H1 (cell line): ENCODE results near the gene MED1. TPM values are rescaled to one million over a fixed set of nuclear protein-coding genes. Genes with fewer than 3 reads are reported as not detected.

Experiments
- CTCF ChIA-PET: fragments of 300-600 bp; sonication (Branson Sonifier 250); formaldehyde crosslinking; loops from one replicate; lab custom pipeline; 2021; ENCODE audit not compliant: partially characterized antibody; lab: Charles Lee
- POLR2A ChIA-PET: fragments of 300-600 bp; sonication (Branson Sonifier 250); formaldehyde crosslinking; loops from one replicate; lab custom pipeline; 2021; ENCODE audit warnings: inconsistent platforms; ENCODE audit not compliant: partially characterized antibody; lab: Charles Lee
- DNase-seq, 2 experiments: peaks; one replicate each; pipeline versions ENCODE4 v3.0.0 to v3.0.0-alpha.2; 2010 to 2022; ENCODE audit warnings: low spot score in 2 of 2, low read depth in 1 of 2, mixed read lengths in 1 of 2
- FAIRE-seq: peaks from 2 replicates; lab custom pipeline; 2011; peaks lifted over from hg19 to GRCh38; lab: Jason Lieb, UNC
- H2AFZ ChIP-seq: 2 replicates; pipeline ENCODE4 v1.8.1; 2012; ENCODE audit warnings: low read length, inconsistent platforms
- H2AK5ac ChIP-seq: 2 replicates; pipeline ENCODE4 v1.6.1; 2013; ENCODE audit warnings: low read depth, low read length
- H2BK120ac ChIP-seq: replicated peaks from 2 replicates; pipeline ENCODE3; 2013; ENCODE audit warnings: low read depth, low read length, inconsistent platforms
- H2BK12ac ChIP-seq: 2 replicates; pipeline ENCODE4 v1.6.1; 2013; ENCODE audit warnings: low read depth, low read length
- H2BK15ac ChIP-seq: 2 replicates; pipeline ENCODE4 v1.6.1; 2013; ENCODE audit warnings: low read length
- H2BK20ac ChIP-seq: 2 replicates; pipeline ENCODE4 v1.6.1; 2013; ENCODE audit warnings: low read length
- H2BK5ac ChIP-seq: 2 replicates; pipeline ENCODE4 v1.6.1; 2013; ENCODE audit warnings: low read depth, low read length
- H3K14ac ChIP-seq: 2 replicates; pipeline ENCODE4 v1.6.1; 2013; ENCODE audit warnings: inconsistent platforms; ENCODE audit not compliant: insufficient read length
- H3K18ac ChIP-seq: 2 replicates; pipeline ENCODE4 v1.6.1; 2013; ENCODE audit warnings: low read length; ENCODE audit errors: extremely low read depth
- H3K23ac ChIP-seq: 2 replicates; pipeline ENCODE4 v1.6.1; 2013; ENCODE audit warnings: inconsistent platforms; ENCODE audit not compliant: insufficient read length
- H3K23me2 ChIP-seq: 2 replicates; pipeline ENCODE4 v1.6.1; 2013; ENCODE audit warnings: low read depth, low read length
- H3K27ac ChIP-seq: 2 replicates; pipeline ENCODE4 v1.6.1; 2011; ENCODE audit warnings: low read depth, low read length, inconsistent platforms
- H3K27me3 ChIP-seq, 4 experiments: replicated peaks in 1 of 4; 1 replicate in 1 of 4; 2 replicates in 3 of 4; pipeline versions ENCODE4 v1.6.1 to v1.8.1; 2011 to 2013; ENCODE audit warnings: low read length in 3 of 4, mild to moderate bottlenecking in 3 of 4, inconsistent platforms in 2 of 4, mixed read lengths in 2 of 4, moderate library complexity in 1 of 4; ENCODE audit not compliant: control insufficient read depth in 3 of 4, insufficient read depth in 3 of 4; ENCODE audit errors: extremely low read depth in 1 of 4
- H3K36me3 ChIP-seq, 4 experiments: 2 replicates each; pipeline versions ENCODE4 v1.6.1 to v1.8.1; 2011 to 2013; ENCODE audit warnings: mild to moderate bottlenecking in 4 of 4, low read length in 3 of 4, moderate library complexity in 2 of 4, control low read depth in 1 of 4, inconsistent platforms in 1 of 4; ENCODE audit not compliant: insufficient read depth in 4 of 4, control insufficient read depth in 2 of 4
- H3K4ac ChIP-seq: replicated peaks from 2 replicates; pipeline ENCODE3; 2013; ENCODE audit warnings: low read length, low read depth, mixed read lengths, inconsistent platforms; ENCODE audit not compliant: insufficient read length
- H3K4me1 ChIP-seq, 4 experiments: replicated peaks in 1 of 4; 1 replicate in 1 of 4; 2 replicates in 3 of 4; pipeline versions ENCODE4 v1.6.1 to v1.8.1; 2011 to 2013; ENCODE audit warnings: low read length in 3 of 4, inconsistent platforms in 2 of 4, mixed read lengths in 1 of 4; ENCODE audit not compliant: insufficient read depth in 4 of 4, control insufficient read depth in 3 of 4
- H3K4me2 ChIP-seq, 2 experiments: 2 replicates each; pipeline versions ENCODE4 v1.6.1 to v1.8.1; 2011 to 2013; ENCODE audit warnings: low read depth in 2 of 2, low read length in 2 of 2, control low read depth in 1 of 2, inconsistent platforms in 1 of 2, mild to moderate bottlenecking in 1 of 2; ENCODE audit not compliant: insufficient read depth in 1 of 2
- H3K4me3 ChIP-seq, 4 experiments: fragments of 200-600, 300-600 bp in 1 of 4; sonication (generic), shearing (Covaris generic), sonication (Bioruptor Twin) in 1 of 4; 2 replicates each; pipeline versions ENCODE4 v1.5.1 to v1.8.1; 2011 to 2016; ENCODE audit warnings: low read length in 4 of 4, low read depth in 3 of 4, control low read depth in 2 of 4, inconsistent platforms in 2 of 4, mild to moderate bottlenecking in 2 of 4, mixed read lengths in 1 of 4, moderate library complexity in 1 of 4; ENCODE audit not compliant: insufficient read depth in 2 of 4; ENCODE audit errors: extremely low read depth in 1 of 4
- H3K56ac ChIP-seq: replicated peaks from 2 replicates; pipeline ENCODE3; 2013; ENCODE audit warnings: low read depth, mild to moderate bottlenecking, mixed read lengths, low read length, inconsistent platforms; ENCODE audit not compliant: insufficient read length
- H3K79me1 ChIP-seq: 2 replicates; pipeline ENCODE4 v1.6.1; 2013; ENCODE audit warnings: low read depth, low read length, control low read depth
- H3K79me2 ChIP-seq, 2 experiments: 2 replicates each; pipeline versions ENCODE4 v1.6.1 to v1.8.1; 2012 to 2013; ENCODE audit warnings: low read length in 2 of 2, mild to moderate bottlenecking in 2 of 2, inconsistent platforms in 1 of 2; ENCODE audit not compliant: insufficient read depth in 2 of 2, control insufficient read depth in 1 of 2
- H3K9ac ChIP-seq, 4 experiments: replicated peaks in 1 of 4; 1 replicate in 1 of 4; 2 replicates in 3 of 4; pipeline versions ENCODE4 v1.6.1 to v1.8.1; 2011 to 2013; ENCODE audit warnings: low read depth in 3 of 4, low read length in 3 of 4, control low read depth in 2 of 4, mild to moderate bottlenecking in 2 of 4, moderate library complexity in 2 of 4, inconsistent platforms in 1 of 4; ENCODE audit errors: extremely low read depth in 1 of 4
- H3K9me3 ChIP-seq, 2 experiments: 2 replicates each; pipeline versions ENCODE4 v1.6.1 to v1.8.1; 2012 to 2013; ENCODE audit warnings: mild to moderate bottlenecking in 2 of 2, moderate library complexity in 2 of 2, control low read depth in 1 of 2, inconsistent platforms in 1 of 2, low read depth in 1 of 2, low read length in 1 of 2, mixed read lengths in 1 of 2; ENCODE audit not compliant: insufficient read depth in 2 of 2
- H4K20me1 ChIP-seq, 2 experiments: replicated peaks in 1 of 2; 2 replicates each; pipeline versions ENCODE3 to v1.8.1; 2011 to 2013; ENCODE audit warnings: inconsistent platforms in 2 of 2, low read length in 2 of 2, mild to moderate bottlenecking in 1 of 2; ENCODE audit not compliant: insufficient read depth in 2 of 2, control insufficient read depth in 1 of 2
- H4K5ac ChIP-seq: 2 replicates; pipeline ENCODE4 v1.6.1; 2013; ENCODE audit warnings: low read length, low read depth, mixed read lengths, inconsistent platforms; ENCODE audit not compliant: insufficient read length
- H4K8ac ChIP-seq: 2 replicates; pipeline ENCODE4 v1.8.0; 2013; ENCODE audit warnings: mild to moderate bottlenecking, moderate library complexity, low read length, inconsistent platforms; ENCODE audit not compliant: insufficient read depth; ENCODE audit errors: extremely low read depth
- H4K91ac ChIP-seq: replicated peaks from 2 replicates; pipeline ENCODE3; 2013; ENCODE audit warnings: low read length, mixed read lengths, inconsistent platforms; ENCODE audit not compliant: insufficient read length
- CTBP2 ChIP-seq: IDR thresholded peaks from 2 replicates; pipeline ENCODE4 v1.7.0; 2011; ENCODE audit warnings: borderline replicate concordance, mild to moderate bottlenecking, moderate library complexity, mixed read lengths, low read length; ENCODE audit not compliant: insufficient read depth, insufficient read length
- RBBP5 ChIP-seq: IDR thresholded peaks from 2 replicates; pipeline ENCODE4 v1.7.1; 2012; ENCODE audit warnings: low read depth, mild to moderate bottlenecking, inconsistent platforms, low read length, moderate library complexity, borderline replicate concordance
- WGBS, 2 experiments: shearing (Covaris generic) in 1 of 2; methylation state at CpG; one replicate each; pipeline versions ENCODE4 v1.1.6 to v1.1.7; 2013 to 2015; ENCODE audit warnings: low lambda C conversion rate in 2 of 2, mixed read lengths in 2 of 2, inconsistent platforms in 1 of 2, low coverage in 1 of 2, missing lambda C conversion rate in 1 of 2; ENCODE audit not compliant: insufficient replicate concordance in 2 of 2, insufficient coverage in 1 of 2, insufficient read length in 1 of 2; ENCODE audit errors: extremely low coverage in 1 of 2, missing lambda C conversion rate in 1 of 2; 5-methylcytosine and 5-hydroxymethylcytosine counted together
- polyA plus RNA-seq, 7 experiments: library from polyadenylated mRNA; depleted of rRNA in 3 of 7; stranded (reverse) in 5 of 7; unstranded in 2 of 7; fragments of >200 nt in 5 of 7; fragments of 200-250 nt in 2 of 7; gene quantifications; 1 replicate in 5 of 7; 2 replicates in 1 of 7; 4 replicates in 1 of 7; pipeline versions ENCODE4 v1.2.1 to v1.2.3, GENCODE V29; 2011 to 2013; ENCODE audit warnings: missing spikeins in 2 of 7, mixed read lengths in 2 of 7
- total RNA-seq: library from RNA; stranded (reverse); fragmentation: NEBNext Ultra II Directional; extraction: Animal tissue kit (Norgen Biotek cat#: 25700); gene quantifications from 2 replicates; pipeline ENCODE4 v1.2.1, GENCODE V29; 2021

The MED1 gene
- total and polyA plus RNA-seq, 2 of the 8 experiments (the other 6 are each of a cell fraction or from before 2014, with no cell fraction given), result 24.7 to 56.5 TPM

- TF ChIP-seq RBBP5, result 0 out of 2 replicates have a peak, but pooled peaks have one; percentile 16
- TF ChIP-seq CTBP2, result no peak
- H2BK120ac ChIP-seq, result no peak overlapping the region
- H4K5ac ChIP-seq, result no peak overlapping the region
- no peak overlapping the region for H2BK15ac ChIP-seq
- peak overlapping the region; percentile 78 to 100 (median 92) for H3K9ac ChIP-seq
- H4K91ac ChIP-seq, result no peak overlapping the region
- H3K23me2 ChIP-seq, result peaks cover 13% of the 10 kb centered on the region
- H3K23ac ChIP-seq, result no peak overlapping the region
- no peaks in the 10 kb centered on the region; a peak in 3 of 7 replicates for H3K4me1 ChIP-seq
- H2BK5ac ChIP-seq, result no peak overlapping the region
- H3K18ac ChIP-seq, result no peak overlapping the region
- CTCF ChIA-PET, result interaction anchor here (0.8 to 2.3 kb wide), 2 partner anchors 11 to 17 kb away, joined by 4 to 10 read pairs; partner anchors contain the start of gene MED1
- H3K79me1 ChIP-seq, result peaks cover 4% of the 10 kb centered on the region; the same call in 1 of the 2 replicates
- peak overlapping the region; percentile 65 to 95 (median 91) for H3K4me3 ChIP-seq
- H3K27me3 ChIP-seq, result no peaks in the 10 kb centered on the region
- no peak overlapping the region for H3K14ac ChIP-seq
- H2BK12ac ChIP-seq, result no peak overlapping the region
- no peak overlapping the region for H2BK20ac ChIP-seq
- peak overlapping the region; percentile 89 to 96 for H3K4me2 ChIP-seq
- peaks cover 33 to 61% of the 10 kb centered on the region in 2 experiments for H3K79me2 ChIP-seq
- peak in 1 of 2 experiments; percentile 46 for DNase-seq
- H4K20me1 ChIP-seq, result peaks cover 16 to 25% of the 10 kb centered on the region in 2 experiments
- POLR2A ChIA-PET, result interaction anchor here (0.6 to 7.5 kb wide), 18 partner anchors 9 to 365 kb away, joined by 3 to 167 read pairs (median 5); partner anchors contain the start of genes FBXL20, MED1 and RPL19
- no peak overlapping the region for H3K56ac ChIP-seq
- H3K9me3 ChIP-seq, result no peaks in the 10 kb centered on the region
- peaks cover 0 to 3% (median 0%) of the 10 kb centered on the region in 4 experiments; a peak in 1 of 8 replicates for H3K36me3 ChIP-seq
- 17% methylated on average over 28 of the region's 28 CpGs; no CpG with 5 or more reads in 1 of the 2 experiments for WGBS, 2 experiments
- H2AK5ac ChIP-seq, result no peak overlapping the region
- no peak for FAIRE-seq
- H4K8ac ChIP-seq, result no peak overlapping the region
- H3K4ac ChIP-seq, result no peak overlapping the region
- H2AFZ ChIP-seq, result no peak overlapping the region
- H3K27ac ChIP-seq, result no peak overlapping the region
Measured at GRCh38 chr17:39462631-39463375, 11.7 kb upstream of the MED1 start.
